HG03442 (cell line): ENCODE measurements around the gene DTNB.
"Not testable (repeated sequence)": the region's sequence is repeated elsewhere in the genome, so short reads cannot be mapped to it uniquely, and the experiment has no call there.

Source experiments
- ATAC-seq: cut with Tn5 transposase; IDR thresholded peaks from one replicate; pipeline ENCODE4 v1.9.1; 2021; ENCODE audit warnings: mild to moderate bottlenecking, moderate library complexity; ENCODE audit not compliant: unreplicated experiment

The DTNB gene

DNA sequence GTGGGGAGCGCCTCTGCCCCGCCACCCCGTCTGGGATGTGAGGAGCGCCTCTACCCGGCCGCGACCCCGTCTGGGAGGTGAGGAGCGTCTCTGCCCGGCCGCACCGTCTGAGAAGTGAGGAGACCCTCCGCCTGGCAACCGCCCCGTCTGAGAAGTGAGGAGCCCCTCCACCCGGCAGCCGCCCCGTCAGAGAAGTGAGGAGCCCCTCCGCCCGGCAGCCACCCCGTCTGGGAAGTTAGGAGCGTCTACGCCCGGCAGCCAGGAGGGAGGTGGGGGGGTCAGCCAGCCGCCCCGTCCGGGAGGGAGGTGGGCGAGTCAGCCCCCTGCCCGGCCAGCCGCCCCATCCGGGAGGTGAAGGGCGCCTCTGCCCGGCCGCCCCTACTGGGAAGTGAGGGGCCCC is 39.6 kb downstream of the DTNB start:
- ATAC-seq, result not testable (repeated sequence)

DNA sequence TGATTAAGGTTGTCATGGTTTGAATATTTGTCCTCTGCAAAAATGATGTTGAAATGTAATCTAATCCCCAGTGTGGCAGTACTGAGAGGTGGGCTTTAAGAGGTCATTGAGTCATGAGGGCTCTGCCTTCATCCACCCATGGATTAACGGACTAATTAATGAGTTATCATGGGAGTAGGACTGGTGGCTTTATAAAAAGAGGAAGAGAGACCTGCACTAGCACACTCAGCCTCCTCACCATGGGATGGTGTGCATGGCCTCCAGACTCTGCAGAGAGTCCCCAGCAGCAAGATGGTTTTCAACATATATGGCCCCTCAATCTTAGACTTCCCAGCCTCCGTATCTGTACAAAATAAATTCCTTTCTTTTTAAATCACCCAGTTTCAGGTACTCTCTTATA is 41.0 kb downstream of the DTNB start:
- no peak for ATAC-seq

DNA sequence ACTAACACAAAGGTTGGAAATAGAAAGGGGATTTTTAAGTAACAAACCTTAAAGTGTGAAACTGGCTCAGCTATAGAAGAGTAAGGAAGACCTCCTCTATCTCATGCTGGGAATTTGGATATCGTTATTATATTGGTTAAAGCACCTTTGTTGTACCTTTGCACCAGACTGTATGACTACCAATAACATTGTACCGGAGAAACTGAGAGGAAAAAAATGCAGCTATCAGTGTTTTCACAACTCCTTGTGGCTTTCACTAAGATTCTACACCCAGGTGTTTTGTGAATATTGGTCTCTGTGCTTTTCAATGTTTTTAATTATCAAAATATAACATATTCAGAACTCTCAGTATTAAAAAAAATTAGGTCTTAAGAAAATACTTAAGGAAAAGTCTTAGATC is 48.7 kb downstream of the DTNB start:
- ATAC-seq, result no peak

DNA sequence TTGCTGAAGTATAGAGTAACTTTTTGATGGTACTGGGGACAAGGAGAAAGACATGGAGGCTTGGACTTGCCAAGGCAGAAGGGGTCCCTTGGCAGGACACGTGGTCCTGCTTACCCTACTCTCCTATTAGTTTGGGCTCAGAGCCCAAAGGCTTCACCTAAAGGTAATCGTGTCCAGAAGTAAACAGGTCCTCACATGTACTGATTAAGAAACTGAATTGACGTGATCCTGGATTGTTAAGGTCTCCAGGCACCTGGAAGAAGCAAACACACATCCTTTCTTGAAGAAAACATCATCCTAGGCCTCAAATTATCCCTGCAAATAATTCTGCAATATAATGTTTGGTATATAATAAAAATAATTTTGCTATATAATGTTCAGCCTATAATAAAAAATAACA is 50.0 kb downstream of the DTNB start:
- ATAC-seq, result no peak

DNA sequence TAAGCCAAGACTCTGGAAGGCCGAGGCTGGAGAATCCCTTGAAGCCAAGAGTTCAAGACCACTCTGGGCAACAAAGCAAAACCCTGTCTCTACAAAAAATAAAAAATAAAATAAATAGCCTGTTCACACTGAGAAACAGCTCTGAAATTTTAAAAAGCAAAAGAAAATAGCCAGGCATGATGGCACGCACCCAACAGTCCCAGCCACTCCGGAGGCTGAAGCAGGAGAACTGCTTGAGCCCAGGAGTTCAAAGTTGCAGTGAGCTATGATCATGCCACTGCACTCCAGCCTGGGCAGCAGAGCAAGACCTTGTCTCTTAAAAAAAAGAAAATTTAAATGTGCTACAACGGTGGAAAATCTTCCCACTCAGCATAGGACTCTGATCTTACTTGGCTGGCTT is 52.7 kb downstream of the DTNB start:
- ATAC-seq, result no peak

DNA sequence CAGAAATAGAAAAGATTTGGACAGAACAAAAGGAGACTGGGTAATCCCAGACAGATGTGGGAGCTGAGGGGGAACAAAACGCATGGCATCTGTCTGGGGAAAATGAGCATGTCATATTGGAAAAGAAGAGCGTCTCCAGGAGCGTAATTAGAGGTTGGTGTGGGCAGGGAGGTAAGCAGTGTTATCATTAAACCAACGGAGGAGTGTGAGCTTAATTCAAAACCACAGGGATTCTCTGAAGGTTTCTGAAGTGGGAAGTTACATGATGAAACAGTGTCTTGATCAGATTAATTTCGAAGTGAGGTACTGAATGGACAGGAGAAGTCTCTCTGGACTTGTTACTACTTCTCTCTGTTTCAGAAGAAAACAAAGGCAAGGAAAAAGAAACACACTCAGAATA is 53.3 kb downstream of the DTNB start:
- ATAC-seq, result no peak

DNA sequence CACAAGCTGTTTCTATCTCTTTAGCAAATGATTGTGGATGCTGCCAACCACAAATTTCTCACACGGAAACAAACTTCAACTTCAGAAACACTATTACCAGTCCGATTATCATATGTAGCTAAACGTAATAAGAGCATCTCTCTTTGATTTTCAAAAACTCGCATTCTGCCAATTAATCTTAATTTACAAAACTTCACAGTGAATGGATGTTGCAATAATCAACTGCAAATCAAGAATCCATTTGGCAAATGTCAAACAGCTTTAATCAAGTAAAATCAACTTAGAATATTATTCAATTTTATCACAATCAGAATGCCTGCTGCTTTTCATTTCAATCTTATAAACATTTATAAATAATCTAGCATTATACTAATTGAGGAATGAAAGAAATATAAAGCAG is 54.2 kb downstream of the DTNB start:
- no peak for ATAC-seq

DNA sequence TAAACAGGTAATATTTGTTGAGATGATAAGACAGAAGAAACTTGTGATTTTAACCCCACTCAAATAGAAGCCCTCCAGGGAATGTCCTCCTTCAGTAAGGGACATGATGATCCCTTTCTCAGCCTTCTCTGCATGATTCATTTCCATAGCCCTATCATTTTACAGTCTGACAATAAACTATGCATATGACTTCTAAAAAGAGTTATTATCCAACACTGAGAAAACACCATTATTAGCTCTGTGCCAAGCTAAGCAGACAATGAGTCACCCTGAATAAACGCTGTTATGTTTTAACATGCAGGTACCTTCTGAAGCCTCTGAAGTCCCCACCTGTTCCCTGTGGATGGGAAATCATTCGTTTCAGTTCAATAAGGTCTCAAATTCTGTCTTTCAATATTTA is 54.7 kb downstream of the DTNB start:
- no peak for ATAC-seq

DNA sequence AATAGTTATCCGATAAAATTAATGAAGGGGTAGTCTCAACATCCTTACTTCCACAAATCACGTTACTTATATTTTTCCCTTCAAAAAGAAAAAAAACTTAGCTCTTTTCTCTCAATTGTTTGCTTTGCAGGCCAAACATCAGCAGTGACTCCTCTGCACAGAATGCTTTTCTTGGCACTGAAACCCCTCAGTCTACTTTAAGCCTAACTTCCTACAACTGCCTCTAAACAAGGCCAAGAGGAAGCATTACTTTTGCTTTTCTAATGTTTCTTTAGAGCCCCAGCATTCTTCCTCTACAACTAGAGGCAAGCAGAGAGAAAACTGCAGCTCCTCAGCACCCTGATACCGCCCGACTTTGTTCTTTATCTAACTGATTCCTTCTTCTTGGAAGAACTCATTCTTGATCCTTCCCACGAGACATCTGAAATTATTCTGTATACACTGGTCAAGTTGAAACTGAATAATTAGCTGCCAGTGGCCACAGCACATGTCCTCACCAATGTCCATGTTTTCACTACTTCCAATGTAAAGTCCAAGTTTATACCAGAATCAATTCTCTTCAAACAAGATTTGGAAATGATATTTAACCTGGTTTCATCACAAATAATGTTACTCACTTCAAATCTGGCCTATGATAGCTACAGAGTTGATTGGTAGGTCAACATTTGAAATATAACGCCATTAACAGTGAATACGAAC is 55.3 kb downstream of the DTNB start:
- no peak for ATAC-seq

DNA sequence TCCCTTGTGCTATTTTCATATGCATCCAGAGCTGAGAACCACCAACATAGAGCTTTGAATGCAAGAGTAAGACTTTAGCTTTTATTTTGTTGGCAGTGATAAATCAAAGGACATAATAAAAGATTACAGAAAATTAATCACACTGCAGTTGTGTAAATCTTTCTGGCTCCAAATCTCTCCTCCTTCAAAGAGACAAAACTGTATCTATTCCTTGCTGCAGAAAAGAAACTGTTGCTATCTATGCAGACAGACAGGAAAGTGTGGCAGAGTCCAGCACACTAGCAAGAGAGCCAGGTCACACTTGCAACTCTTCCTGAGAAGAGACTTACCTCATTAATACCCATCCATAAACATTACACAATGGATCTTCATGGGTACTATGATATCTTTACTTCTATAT is 57.5 kb downstream of the DTNB start:
- no peak for ATAC-seq

DNA sequence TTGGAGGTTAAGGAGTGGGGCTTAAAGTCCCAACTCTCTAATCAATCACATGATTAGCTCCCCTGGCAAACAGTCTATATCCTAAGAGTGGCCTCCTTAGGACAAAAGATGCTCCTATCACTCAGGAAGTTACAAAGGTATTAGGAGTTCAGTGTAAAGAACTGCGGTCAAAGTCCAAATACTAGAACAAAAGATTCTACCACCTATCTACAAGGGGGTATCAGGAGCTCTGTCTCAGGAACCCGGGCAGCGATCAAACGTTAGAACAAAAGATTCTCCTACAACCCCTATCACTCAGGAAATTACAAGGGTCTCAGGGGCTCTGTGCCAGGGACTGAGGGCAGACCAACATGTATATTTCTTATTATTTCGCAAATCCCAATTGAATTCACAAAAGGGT is 58.0 kb downstream of the DTNB start:
- ATAC-seq, result no peak

DNA sequence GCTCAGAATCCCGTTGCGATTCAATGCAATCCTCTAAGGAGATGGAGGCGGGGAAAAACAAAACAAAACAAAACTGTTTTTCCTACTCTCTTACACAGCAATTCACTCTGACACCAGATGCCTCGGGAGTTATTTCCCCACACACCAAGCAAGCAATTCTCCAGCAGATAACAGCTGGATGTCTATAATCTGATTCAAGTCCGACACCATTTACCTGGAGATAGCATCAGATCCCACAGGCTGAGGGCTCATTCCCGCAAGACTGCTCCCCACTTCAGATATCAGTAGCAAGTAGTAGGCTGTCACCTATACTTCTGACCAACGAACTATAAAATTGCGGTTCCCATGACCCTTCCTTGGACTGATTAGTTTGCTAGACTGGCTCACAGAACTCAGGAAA is 58.7 kb downstream of the DTNB start:
- ATAC-seq, result no peak

DNA sequence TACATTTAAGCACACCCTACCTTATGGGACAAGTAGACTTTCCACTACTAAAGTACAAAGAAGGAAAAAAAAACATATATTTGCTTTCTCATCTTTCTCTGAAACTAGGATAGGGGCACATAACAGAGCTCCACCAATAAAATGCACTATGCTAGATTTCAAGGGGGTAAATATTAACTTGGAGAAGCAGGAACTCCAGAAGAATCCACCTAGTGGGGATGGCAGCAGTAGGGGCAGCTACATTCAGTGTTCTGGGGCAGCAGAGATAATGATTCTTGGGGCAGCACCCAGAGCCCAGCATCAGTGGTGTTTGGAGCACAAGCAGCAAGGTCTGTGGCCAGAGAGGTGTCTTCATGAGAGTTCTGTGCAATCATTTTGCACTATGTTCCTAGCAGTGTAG is 64.7 kb downstream of the DTNB start:
- no peak for ATAC-seq

DNA sequence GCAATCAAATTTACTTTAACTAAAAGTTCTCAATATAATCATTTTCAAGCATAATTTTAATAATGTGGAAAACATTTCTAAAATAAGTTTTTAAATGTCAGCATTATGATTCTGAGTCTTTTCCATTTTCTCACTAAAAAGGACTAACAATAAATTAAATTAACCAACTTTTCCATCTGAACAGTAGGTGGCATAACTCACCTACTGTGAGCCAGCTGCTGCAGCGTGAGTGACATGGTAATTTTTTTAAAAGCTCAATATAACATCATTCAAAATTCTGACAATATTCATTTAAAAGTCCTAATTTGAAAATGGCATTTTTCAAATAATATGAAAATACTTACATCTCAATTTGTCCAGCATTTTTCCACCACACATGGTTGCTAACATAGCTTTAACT is 66.5 kb downstream of the DTNB start:
- no peak for ATAC-seq

DNA sequence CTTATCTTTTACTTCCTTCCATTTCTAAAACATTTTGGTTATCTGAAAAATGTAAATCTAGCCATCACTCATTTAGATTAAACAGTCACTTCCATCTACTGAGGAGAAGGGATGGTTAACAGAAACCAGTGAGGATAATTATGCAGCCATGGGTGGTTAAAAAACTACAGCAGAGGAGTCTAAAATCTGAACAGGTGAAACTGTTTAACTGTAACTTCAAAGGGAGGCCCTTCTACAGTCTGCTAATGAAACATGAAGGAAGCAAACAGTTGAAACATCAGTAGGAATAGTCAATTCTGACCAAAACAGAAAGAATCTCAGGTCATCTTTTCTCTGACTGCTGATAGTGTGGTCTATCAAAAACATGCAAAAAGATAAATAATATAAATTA is 71.0 kb downstream of the DTNB start:
- ATAC-seq, result no peak

DNA sequence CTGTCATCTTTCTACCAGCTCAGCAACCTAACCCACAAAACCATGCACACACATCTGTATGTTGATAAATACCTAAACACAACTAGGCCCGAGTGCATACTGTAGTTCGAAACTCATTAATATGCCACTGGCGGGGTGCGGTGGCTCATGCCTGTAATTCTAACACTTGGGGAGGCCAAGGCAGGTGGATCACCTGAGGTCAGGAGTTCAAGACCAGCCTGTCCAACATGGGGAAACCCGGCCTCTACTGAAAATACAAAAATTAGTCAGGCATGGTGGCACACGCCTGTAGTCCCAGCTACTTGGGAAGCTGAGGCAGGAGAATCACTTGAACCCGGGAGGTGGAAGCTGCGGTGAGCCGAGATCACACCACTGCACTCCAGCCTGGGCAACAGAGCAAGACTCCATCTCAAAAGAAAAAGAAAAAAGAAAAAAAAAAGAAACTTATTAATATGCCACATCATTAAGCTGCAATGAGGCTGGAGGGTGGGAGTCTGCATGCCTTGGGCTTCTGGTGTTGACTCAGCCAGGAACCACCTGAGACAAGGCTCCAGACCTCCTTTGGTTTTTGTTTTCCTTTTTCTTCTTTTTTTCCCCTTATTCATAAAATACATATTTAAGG is 71.6 kb downstream of the DTNB start:
- not testable (repeated sequence) for ATAC-seq

DNA sequence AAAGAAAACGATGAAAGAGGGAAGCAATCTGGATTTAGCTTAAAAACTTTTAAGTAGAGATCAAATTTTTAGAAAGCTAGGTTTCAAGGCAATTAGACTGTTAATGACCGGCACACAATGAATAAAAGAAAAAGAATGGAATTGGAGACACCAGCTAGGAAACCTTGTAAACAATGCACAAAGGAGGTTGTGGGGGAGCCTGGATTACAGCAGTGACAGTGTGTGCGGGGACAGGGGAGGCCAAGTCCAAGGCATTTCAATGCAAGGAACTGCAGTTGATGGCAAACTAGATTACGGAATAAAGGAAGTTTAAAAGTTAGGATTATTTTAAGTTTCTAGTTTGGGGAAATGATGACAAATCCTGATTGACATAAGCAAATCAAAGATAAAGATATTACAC is 74.5 kb downstream of the DTNB start:
- no peak for ATAC-seq

DNA sequence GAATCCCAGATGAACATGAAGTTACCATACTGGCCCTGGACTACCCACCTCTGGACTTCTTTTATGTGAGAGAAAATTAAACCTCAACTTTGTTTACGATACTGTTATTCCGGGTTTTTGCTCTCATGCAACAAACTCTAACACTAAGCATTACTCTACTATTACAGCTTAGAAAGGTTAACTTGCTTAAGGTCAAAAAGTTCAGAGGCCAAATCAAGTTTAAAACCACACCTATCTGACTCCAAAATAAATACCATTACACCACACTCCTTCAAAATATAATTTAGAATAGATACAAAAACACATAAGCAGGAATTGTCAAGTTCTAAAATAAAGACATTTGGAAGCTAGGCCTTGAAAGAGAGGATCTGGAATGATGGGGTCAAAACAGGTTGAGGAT is 75.0 kb downstream of the DTNB start:
- no peak for ATAC-seq

DNA sequence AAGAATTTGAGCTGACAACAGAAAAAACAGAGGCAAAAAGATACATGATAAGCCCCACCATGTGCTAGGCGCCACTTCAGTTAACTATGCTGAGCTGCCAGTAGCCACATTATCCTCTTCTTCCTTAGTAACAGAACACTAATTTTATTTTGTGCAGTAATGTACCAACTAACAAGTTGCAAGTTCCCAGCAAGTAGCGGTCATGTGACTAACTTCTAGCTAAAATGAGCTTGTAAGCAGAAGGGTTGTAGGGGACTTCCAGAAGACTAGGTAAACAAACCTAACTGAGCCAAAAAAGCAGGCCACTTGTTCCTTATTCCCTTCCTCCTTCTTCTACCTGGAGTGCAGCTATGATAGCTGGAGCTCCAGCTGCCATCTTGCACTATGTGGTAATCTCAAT is 75.5 kb downstream of the DTNB start:
- no peak for ATAC-seq

DNA sequence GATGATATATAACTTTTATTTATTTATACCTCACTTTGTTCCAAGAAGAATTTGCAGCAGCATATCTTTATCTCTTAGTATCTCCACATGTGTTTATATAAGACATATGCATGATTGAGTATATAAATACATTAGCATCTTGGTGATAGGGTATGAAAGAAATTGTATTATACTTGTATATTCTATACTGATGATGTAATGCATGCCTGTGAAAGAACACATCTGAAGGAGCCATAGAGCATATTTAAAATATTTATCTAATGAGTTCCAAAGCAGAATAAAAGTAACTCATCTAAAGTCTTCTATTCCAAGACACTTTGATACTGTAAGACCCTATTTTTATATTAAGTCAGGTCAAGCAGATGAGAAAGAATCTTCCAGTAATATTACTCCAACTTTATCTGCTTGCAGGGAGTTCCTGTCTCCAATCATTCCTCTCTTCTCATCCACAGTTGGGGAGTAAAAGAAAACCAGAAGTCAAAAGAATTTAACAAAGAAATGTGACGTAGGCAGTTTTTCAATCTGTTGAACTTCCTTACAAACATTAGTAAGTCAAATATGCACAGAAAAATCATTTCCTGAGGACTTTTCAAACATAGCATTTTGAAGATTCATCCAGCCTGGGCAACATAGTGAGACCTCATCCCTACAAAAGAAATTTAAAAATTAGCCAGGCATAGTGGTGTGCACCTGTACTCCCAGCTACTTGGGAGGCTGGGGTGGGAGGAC is 76.7 kb downstream of the DTNB start:
- no peak for ATAC-seq

DNA sequence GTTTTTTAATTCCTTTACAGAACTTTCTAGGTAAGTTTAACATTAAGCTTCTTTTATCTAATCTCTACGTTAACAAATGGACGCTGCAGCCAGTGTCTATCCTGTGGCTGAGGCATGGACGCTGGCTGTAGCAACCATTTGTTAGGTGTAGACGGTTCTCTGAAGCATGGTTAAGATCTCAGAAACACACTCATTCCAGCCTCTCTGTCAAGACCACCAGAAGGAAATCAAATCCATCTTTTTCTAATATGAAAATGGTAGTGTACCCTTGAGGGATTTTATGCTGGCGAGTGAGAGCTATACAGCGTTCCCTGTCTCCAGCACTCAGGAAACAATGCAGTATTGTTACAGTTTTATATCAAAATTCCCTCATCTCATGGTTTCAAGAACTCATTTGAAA is 78.0 kb downstream of the DTNB start:
- no peak for ATAC-seq

DNA sequence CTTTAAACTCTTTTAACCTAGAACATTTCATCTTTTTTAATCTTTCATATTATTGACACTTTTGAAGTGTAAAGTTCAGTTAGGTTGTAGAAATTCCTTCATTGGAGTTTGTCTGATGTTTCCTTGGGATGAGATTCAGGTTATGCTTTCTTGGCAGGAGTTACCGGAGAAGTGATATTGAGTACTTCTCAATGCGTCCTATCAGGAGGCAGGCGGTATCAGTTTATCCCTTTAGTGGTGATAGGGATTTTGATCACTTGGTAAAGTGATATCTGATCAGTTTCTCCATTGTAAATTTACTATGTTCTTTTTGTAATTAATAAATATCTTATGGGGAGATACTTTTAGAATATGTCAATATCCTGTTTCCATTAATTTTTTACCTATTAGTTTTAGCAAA is 78.4 kb downstream of the DTNB start:
- no peak for ATAC-seq
